ENCODE data around the gene IL31RA.
"Not testable (repeated sequence)": the region's sequence is repeated elsewhere in the genome, so short reads cannot be mapped to it uniquely, and the experiment has no call there.

The IL31RA gene

DNA sequence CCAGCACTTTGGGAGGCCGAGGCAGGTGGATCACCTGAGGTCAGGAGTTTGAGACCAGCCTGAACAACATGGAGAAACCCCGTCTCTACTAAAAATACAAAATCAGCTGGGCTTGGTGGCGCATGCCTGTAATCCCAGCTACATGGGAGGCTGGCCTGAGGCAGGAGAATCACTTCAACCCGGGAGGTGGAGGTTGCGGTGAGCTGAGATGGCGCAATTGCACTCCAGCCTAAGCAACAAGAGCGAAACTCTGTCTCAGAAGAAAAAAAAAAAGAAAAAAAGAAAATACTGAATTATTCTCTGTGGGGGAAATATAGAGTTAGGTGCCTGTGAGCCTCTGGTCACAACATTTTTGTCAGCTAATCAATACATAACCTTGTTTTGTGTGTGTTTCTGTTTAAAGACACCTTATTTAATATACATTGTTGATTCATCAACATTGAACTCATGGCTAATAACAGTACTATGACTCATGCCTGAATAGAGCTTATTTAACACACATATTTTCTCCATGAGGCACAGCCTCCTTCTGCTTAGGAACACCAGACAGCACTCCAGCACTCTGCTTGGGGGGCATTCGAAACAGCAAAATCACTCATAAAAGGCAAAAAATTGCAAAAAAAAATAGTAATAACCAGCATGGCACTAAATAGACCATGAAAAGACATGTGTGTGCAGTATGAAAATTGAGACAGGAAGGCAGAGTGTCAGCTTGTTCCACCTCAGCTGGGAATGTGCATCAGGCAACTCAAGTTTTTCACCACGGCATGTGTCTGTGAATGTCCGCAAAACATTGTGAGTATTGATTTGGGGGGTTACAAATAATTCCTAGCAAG, at the start of gene IL31RA:
IL31RA (plus strand) TSS at position 519 of the 836 bp plus-strand sequence; CDS start at position 733, 214 bp downstream.
- no peak for DNase-seq

DNA sequence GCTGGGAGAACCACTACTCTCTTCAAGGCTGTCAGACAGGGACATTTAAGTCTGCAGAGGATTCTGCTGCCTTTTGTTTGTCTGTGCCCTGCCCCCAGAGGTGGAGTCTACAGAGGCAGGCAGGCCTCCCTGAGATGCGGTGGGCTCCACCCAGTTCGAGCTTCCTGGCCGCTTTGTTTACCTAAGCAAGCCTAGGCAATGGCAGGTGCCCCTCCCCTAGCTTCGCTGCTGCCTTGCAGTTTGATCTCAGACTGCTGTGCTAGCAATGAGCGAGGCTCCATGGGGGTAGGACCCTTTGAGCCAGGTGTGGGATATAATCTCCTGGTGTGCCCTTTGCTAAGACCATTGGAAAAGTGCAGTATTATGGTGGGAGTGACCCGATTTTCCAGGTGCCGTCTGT, 42.3 kb upstream of the IL31RA start:
- DNase-seq, result peak; percentile 7

DNA sequence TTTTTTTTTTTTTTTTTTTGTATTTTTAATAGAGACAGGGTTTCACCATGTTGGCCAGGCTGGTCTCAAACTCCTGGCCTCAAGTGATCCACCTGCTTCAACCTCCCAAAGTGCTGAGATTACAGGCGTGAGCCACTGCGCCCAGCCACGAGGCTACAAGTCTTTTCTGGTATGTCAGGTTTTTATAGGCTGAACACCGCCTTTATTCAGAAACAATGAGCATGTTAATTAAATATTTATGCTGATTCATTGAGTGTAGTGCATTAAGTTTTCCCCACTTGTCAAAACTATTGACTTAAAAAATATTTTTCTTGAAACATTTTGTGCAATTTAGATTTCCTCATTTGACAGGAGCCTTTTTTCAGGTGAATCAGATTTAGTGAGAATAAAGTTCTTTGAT, 35.2 kb upstream of the IL31RA start:
- not testable (repeated sequence) for DNase-seq

DNA sequence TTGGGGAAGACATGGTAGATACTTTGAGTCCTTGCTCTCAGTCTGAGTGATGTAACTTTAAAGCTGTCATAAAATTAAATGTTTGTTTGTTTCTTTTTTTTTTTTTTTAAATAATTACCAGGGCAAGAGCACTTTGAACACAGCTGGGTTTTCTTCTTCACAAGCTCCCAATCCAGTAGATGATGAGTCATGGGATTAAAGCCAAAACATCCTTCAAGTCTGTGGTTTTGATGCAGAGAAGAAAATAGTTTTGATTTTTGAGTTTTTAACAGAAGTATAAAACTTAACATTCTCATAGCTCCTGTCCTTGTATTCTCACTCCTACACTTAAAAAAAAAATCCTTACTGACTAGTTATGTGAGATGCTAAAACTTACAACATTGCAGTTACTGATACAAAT, 34.8 kb upstream of the IL31RA start:
- DNase-seq, result no peak

DNA sequence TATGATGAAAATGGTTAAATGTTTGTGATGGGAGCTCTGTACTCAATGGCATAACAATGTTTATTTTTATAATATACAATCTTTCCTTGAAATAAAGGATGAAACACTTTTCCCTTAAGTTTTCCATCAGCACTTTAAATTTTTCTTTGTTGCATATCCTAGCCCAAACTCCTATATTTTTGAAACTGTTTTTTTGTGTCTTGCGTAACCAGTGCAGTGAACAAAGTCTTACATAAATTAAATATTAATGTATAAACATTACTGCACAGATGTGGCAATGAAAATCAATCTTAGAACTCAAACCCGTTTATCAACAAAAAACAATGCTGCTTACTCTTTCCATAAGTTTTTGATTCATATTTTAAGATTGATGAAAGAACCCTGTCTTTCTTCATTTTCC, 34.1 kb upstream of the IL31RA start:
- DNase-seq, result no peak

DNA sequence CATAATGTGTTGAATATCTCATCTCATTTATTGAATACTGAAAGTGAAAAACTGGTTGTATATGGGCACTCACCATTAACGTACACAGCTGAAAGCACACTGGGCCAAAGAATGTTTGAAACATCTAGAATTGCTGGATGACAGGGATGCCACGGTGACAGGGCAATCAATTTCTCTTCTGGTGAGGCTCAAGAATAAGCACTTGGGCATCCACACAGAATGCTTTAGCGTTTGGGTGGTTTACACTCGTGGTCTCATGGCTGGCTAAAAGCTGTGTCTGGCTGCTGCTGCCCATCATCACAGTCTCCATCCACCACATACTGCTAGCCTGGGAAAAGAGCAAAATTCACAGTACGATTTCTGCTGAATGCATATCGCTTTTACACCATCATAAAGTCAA, 30.7 kb upstream of the IL31RA start:
- no peak for DNase-seq

DNA sequence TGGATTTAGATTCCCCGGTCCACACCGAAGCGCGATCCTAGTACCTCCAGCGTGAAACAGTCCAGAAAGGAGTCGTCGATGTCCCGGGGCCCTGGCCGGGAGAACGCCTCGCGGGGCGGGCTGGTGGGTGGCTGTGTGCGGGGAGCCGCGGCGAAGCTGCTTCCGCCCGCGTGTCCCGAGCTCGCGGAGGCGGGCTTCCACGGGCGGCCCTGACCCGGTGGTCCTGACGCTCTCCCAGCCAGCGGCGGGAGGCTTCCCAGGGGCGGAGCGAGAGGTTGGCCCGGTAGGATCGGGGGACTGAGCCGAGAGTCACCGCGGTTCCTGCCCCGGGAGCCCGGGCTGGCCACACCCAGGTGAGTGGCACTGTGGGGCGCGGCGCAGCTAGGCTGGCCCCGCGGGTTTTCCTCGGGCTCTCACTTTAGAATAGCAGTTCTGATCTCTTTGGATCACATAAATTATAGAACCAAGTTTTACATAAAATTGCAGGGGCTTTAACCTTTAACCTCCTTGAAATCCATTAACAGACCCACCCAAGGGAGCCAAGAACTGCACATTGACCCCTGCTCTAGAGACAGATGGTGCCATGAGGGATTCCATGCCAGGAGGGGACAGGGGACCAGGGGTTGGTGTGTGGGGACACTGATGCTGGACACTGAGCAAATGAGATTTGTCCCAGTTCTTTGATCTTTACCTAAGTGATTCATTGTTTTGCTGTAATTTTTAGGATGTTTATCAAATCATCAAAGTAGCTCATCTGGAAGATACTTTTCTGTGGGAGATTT, 29.2 kb upstream of the IL31RA start:
- DNase-seq, result no peak

DNA sequence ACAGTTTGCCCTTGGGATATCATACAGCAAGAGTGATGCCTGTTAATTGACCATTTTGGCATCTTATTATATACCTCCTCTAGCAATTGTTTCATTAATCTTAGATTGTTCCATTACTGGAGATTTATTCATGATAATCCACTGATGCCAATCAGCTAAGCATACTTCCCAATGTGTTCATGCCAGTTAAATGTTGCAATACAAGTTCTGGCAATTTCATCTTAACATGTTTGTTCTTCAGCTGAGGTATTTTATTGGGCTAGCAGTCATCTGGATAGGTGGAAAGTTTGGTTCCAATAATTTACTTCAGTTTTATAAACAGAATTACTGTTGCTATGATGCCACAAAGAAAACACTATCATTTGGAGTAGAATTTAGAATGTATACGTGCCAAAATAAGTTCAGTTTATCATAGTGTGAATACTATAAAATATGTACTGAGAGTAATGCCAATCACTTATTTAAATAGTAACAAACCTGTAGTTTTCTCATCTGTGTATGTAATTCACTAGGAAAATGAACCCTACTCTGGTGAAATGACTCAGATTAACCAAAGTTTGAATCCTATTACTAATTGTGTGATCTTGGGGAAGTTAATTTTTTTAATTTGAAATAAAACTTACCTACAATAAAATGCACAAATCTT, 27.9 kb upstream of the IL31RA start:
- no peak for DNase-seq

DNA sequence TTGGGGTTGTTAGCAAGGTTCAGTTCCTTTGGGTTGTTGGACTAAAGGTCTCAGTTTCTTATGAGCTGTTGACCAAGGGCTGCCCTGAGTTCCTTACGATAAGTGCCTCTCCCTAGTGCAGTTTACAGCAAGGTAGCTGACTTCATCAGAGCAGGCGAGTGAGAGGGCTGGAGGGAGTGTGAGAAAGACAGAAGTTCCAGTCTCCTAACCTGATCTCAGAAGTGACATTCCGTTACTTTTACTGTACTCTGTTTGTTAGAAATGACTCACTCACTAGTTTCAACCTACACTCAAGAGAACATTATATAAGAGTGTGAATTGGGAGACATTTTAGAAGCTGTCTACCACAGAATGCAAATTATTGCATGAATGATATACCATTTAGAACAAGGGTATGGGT, 21.2 kb upstream of the IL31RA start:
- DNase-seq, result no peak

DNA sequence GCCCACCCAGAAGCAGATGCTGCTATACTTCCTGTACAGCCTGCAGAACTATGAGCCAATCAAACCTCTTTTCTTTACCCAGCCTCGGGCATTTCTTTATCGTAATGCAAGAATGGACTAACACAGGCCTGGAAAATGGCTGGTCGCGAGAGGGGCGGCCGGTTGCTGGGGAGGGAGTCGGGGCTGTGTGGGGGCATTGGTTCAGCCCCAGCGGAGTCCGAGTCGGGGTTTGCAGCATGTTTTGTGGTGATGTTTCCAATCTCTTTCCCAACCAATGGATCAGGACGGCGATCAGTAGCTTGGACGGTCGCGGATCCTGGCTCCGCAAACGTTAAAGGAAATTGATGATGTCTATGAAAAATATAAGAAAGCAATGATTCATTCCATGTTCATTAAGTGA, 18.7 kb upstream of the IL31RA start:
- DNase-seq, result no peak

DNA sequence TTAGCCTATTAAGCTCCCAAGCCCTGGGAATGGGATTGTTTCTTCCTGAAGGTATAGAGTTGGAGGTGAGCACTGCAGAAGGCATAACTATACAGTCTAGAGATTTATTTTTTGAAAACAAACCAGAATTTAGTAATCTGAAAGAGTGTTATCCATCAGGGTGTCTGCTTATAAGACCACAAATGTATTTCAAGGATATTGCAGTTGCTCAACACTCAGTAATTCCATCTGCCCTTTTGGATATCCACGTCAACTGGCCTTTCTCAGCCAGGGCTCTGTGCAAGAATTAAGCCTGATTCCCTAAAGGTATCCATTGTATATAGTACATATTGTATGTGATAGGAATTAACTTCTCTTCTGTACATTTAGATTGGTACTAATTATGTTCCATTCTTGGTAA, 15.0 kb upstream of the IL31RA start:
- no peak for DNase-seq

DNA sequence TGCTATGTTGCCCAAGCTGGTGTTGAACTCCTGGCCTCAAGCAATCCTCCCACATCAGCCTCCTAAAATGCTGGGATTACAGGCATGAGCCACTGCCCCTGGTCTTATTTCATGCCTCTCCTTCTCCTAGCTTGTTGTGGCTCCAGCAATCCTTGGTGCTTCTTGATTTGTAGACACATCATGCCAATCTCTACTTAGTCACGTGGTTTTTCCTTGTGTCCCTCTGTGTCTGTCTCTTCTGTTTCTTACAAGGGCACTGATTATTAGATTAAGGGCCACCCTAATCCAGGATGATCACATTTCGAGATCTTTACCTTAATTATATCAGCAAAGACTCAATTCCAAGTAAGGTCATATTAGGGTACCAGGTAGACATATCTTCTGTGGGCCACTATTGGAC, 9.2 kb upstream of the IL31RA start:
- no peak for DNase-seq

DNA sequence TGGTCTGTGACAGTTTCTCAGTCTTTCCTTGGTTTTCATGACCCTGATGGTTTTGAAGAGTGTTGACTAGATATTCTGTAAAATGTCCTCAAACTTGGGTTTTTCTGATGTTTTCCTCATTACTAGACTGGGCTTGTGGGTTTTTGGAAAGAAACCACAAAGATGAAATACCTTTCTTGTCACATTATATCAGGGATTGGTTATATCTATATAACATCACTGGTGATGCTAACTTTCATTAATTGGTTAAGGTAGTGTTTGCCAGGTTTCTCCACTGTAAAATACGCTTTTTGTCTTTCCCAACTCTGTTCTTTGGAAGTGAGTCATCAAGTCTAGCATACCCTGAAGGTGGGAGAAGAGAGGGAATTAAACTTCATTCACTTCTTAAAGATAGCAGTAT, 3.3 kb upstream of the IL31RA start:
- DNase-seq, result no peak

DNA sequence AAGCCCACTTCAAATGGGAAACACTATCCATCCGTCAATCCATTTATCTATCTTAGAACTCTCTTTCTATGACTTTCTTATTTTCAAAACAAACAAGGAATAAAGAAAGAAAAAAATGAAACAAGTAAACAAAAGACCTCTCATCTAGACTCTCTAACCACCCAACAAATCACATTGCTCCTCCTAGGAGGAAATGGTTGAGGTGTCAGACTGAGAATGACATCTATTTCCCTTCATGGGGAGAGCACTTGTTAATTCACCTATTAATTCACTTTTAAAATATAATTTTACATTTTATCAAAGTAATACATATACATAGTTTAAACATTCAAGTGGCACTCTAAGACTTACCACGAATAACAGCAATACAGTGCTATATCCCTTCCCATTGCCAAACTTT, 2.4 kb upstream of the IL31RA start:
- DNase-seq, result no peak

DNA sequence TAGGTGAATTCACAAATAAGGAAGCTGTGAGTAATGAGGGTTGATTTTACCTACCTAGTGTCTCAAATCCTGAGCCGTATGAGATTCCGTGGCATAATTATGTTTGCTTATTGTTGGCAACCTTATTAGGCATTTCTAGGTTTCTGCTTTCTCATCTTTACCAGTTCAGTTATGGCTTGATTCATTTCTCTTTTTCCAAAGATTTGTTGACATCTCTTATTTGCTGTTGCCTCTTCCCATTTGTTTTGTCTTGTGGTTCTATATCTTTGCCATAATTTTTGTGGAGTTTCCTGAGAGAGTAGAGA, 470 bp downstream of the IL31RA start:
- DNase-seq, result no peak

DNA sequence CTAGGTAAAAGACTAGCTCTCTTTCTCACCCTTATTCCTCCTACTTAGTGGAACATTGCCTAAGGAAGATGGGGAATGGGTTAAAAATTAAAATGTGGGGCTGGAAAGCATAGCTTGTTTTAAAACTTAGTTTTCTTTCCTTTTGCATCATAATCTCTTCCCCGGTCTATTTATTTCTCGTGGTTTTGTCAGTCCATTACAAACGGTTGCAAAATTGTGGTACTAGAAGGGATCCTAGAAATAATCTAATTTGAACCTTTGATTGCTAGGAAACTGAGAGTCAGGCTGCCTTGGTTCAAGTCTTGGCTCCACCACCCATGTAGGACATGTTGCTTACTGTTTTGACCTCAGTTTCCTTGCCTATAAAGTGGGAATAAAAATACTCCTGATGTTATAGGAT, 1.3 kb downstream of the IL31RA start:
- DNase-seq, result no peak

DNA sequence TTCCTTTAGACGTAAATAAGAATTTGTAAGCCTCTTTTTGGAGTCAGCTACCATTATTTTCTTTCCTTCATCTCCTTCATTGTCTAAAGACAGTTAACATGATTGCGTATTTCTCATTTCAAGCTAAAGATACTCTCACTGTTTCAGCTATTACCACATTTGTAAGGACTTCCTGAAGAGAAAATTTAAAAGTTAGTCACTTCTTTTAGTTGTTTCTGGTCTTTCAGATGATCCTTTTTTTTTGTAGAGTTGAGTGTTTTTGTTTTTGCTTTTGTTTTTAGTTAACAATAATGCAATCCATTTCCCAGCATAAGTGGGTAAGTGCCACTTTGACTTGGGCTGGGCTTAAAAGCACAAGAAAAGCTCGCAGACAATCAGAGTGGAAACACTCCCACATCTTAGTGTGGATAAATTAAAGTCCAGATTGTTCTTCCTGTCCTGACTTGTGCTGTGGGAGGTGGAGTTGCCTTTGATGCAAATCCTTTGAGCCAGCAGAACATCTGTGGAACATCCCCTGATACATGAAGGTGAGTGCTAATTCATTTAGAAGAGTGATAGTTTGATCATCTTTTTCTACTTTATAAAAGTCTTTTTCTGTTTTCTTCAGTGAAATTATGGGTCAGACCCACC, 2.0 kb downstream of the IL31RA start:
- no peak for DNase-seq

DNA sequence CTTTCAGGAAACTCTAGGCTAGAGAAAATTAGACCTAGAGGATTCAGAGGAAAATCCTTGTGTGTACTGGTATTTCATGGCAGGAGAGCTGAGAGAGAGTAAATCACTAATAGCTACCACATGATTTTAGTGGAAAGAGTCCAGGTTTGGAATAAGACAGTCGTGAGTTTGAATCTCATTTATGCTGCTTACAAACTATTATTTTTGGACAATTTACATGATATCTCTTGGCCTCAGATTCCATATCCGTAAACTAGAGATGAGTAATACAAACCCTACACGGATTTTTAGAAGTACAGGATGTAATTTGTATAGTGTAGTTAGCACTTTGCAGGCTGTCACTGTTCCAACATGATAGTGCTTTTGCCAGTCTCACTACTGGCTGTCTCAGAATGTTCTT, 2.7 kb downstream of the IL31RA start:
- no peak for DNase-seq

DNA sequence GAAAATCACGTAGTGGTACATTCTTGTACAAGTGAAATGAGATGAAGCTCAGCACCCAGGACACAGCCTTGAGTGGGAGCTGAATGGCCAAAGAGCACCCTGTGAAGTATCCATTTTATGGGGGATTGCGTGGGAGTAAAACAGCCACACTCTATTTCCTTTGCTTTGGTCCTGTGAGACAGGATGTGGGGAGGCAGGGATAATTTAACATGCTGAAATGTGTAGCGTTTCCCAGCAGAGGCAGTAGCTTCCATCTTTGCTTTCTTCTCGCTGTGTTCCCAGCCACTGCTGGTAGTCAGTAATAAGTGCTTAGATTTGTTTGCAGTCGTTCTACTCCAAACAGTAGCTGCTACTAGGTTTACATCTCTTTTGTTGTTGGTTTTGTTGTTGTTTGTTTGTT, 4.4 kb downstream of the IL31RA start:
- no peak for DNase-seq

DNA sequence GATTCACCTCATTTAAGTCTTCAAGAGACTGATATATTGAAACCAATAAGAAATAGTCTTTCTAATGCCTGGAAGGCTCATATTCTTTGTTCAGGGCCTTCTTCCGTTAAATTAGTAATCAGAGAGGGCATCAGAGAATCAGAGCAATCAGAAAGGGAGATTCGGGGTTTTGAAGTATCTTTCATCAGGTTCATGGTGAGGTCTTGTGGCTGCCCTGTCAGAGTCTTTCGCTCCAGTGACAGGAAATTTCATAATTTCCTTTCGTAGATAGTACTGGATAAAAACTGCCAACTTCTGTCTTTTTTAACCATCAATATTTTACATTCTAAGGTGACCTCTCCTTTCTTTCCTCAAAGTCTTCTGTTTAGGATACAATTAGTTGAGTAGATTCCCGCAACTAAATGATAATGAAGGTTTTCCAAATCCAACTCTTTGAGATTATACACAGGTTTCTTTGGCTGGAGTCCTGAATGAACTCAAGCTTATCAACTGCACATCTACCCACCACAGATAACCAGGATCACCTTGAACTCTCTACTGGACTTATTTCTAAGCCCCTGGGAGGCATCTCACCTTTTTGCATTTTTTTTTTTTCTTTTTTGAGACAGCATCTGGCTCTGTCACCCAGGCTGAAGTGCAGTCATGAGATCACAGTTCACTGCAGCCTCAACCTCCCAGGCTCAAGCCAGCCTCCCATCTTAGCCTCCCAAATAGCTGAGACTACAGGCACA, 5.5 kb downstream of the IL31RA start:
- DNase-seq, result no peak

DNA sequence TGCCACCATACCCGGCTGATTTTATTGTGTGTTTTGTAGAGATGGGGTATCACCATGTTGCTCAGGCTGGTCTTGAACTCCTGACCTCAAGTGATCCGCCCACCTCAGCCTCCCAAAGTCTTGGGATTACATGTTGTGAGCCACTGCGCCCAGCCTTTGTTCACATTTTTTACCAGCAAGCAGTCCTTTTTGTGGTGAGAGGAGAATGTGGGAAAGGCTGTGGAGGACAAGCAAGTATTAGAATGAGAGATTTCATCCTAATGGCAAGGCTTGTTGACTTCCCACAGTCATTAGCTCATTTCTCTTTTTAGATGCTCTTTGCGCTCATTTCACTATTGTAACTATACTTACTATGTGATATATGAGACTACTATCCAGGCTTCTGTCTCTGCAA, 6.1 kb downstream of the IL31RA start:
- no peak for DNase-seq

DNA sequence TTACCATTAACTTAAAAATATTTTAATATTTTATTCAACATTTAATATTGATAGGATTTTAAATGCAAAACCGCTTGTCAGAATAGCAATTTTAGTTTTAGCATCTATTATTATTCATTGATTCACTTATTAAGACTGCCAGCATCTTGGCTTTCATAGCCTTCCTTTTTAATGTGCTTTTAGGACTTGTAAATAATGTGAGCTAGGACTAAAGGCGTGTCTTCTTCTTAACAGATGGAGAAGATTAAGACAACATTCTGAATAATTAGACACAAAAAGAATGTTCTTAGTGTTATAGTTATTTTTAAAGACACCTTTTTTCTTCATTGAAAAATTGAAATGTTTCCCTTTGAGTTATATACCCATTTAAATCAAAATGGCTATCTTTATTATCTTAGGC, 6.9 kb downstream of the IL31RA start:
- DNase-seq, result no peak

DNA sequence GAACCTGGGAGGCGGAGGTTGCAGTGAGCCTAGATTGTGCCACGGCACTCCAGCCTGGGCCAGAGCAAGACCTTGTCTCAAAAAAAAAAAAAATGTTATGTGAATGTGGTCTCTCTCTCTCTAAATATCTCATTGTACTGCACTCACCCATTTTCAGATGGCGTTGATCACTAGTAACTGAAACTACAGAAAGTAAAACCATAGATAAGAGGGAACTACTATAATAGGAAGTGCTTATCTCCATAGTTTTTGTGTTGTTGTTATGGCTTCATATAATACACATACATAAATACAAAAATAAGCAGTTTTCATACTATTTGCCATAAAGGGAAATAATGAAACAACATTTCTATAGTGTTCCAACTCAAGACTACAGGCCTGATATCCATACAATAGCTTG, 9.1 kb downstream of the IL31RA start:
- no peak for DNase-seq

Measured in activated CD4-positive, alpha-beta T cell treated with anti-CD3 and anti-CD28 coated beads, Interleukin-2, amount 50 U/mL, for 1 hour (primary cell).